Tongue (tissue), 2 donors: ENCODE results near the gene SUN1. TPM values are rescaled to one million over a fixed set of nuclear protein-coding genes. Genes with fewer than 3 reads are reported as not detected.

Experiments used
- DNase-seq: peaks from one replicate; pipeline ENCODE4 v3.0.0-alpha.2; 2015
- total RNA-seq: library from RNA; depleted of rRNA; stranded (reverse); fragments of >200 nt; gene quantifications from one replicate; pipeline ENCODE4 v1.2.3, GENCODE V29; 2014

The SUN1 gene
- total RNA-seq, 1 donor from 2014 or later, result 682 TPM

DNA sequence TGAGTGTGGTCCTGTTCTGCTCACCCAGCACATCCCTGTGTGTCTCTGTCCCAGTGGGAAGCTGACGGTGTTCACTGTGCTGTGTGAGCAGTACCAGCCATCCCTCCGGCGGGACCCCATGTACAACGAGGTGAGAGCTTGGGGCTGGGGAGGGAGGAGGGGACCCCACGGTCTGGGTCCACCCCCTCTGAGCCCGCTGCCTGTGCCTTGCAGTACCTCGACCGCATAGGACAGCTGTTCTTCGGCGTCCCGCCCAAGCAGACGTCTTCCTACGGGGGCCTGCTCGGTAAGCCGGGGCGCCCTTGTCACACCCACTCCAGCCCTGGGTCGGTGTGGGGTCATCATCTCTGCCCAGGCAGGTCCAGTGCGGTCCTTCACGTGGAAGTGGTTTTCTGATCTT lies 61.4 kb downstream of the SUN1 start:
- DNase-seq, result no peak

GRCh38 chr7:894164-894867 lies 62.0 kb downstream of the SUN1 start:
- DNase-seq, result no peak

DNA sequence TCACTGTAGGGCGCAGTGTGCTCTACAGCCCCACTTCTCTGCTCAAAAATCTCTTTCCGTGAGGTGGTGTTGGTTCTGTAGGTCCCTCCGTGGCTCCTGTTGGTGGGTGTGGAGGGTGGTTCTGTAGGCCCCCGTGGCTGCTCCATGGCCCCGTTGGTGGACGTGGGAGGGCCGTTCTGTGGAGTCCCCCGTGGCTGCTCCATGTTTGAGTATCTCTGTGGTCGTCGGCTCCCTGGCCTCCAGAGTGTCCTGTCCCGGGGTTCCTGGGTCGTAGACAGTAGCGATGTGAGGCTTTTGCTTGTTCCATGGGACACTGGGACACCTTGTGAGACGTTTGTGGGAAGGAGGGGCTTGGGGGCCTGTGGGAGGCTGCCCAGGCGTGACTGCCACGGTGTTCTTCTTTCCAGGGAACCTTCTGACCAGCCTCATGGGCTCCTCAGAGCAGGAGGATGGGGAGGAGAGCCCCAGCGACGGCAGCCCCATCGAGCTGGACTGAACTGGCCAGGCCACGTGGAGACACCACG lies 62.7 kb downstream of the SUN1 start:
- DNase-seq, result no peak

DNA sequence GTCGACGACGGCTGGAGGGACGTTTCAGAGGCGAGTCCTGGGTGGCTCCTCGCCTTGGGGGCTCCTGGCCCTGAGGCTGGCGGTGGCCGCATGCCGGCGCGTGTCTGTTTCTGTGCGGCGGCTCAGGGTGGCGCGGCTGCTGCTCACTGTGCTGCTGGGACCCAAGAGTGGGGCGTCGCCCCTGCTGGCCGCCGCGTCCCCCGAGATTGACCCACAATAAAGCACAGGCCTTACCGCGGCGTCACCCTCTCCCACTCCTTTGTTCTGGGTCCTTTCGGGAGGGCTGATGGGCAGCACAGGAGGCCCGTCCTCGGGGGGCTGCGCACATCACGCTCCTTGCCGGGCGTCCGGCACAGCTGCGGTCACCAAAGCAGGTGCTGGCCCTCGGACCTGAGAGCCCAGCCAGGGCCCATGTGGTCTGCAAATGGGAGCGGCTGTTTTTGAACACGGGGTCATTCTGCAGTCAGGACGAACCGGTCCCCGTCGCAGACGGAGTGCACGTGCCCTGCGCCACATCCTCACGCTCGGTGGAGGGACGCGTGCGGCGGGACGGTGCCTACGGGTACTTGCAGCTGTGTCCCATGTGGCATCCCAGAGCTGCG lies 63.3 kb downstream of the SUN1 start:
- DNase-seq, result no peak

DNA sequence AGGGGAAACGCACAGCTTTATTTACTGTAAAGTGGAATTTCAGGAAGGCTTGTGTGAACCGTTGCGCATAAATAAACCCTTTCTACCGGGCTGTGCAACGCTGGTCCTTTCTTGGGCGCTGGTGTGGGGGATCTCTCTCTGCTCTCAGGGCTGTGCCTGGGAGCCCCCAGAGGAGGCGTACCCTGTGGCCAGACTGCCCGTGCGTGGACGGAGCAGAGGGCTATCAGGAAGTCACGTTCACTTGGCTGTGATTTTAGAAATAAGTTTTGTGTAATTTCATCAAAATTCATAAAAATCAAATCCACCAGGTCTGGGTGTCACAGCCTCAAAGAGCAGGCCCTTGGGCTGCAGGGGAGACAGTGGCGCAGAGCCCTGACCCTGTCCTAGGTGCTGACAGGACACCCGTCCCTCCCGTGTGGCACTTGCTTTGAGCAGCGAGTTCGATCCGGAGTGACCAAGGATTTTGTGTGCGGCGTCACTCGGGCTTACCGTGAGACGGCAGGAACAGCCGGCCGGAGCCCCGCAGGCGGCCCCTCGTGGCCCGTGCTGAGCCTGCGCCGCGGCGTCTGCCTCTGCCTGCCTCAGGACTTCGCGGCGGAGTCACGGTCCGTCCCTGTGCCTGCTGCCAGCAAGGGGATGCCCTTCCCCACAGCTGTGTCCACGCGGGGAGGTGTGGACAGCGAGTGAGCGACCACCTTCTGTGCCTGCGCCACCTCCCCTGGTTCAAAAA lies 64.2 kb downstream of the SUN1 start:
- DNase-seq, result no peak

- DNase-seq, result no peak
Measured at GRCh38 chr7:897086-897485, 64.8 kb downstream of the SUN1 start.

GRCh38 chr7:897771-898376 lies 65.6 kb downstream of the SUN1 start:
- DNase-seq, result peak; percentile 65

DNA sequence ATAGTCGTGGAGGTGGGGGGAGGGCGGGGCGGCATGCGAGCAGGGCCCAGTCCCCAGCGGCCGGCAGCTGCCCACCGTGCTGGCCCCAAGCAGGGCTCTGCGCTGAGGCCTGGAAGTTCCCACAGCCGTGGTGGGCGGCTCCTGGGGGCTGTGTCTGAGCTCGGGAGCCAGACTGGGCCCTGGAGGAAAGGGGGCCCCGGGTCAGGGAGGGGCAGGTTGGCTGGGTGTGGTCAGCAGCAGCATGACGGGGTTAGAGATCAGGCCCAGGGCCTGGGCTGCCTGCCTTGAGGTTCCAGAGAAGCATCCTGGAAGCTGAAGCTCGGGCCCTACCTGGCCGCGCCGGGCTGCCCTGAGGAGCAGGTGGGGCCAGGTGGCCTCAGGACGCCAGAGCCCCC lies 66.2 kb downstream of the SUN1 start:
- no peak for DNase-seq

DNA sequence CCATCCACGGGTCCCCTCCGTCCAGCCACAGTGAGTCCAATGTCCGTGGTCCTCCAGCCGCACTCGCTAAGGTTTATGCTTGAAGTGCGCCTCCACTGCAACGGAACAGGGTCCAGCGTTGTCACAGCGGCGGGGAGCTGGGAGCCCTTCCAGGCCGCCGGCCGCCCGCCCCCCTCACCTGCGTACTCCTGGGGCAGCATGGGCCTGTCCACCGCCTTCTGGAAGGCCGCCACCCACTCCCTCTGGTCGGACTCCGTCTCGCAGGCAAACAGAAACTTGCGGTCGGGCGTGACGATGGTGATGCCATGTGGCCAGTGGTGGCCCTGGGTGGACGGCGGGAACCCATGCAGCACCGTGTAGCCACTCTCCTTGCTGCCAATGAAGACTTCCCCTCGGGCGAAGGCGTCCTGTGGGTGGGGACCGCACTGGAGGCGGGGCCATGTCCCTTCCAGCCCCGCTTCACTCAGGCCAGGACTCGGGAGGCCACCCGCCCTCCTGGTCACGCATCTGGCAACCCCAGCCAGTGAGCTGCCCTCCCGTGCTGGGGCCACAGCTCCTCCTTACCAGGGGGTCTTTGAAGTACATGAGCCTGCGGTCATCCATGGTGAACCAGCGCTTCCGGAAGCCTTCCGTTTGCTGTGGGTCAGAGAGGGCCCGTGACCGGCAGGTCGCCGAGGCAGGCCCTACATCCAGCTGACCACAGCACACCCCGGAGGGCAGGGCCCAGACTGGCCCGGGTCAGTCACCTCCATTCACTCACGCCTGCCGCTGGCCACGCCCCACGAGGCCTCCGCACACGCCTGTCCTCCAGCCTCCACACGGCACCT lies 66.8 kb downstream of the SUN1 start:
- no peak for DNase-seq

DNA sequence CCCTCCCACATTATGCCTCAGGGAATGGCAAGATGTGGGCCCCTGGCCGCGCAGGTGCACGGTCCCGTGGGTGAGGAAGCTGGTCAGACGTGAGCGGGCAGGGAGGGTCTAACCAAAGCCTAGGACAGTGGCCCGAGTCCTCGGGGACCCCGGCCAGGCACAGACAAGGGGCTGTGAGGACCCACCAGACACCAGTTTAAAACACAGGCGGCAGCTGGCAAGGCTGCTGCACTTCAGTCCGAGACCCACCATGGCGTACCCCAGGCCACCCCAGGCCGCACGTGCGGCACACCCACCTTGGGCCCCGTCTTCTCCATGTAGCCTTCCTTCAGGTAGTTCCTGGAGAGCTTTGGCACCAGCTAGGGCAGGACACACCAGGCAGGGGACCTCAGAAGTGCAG lies 67.5 kb downstream of the SUN1 start:
- DNase-seq, result no peak

DNA sequence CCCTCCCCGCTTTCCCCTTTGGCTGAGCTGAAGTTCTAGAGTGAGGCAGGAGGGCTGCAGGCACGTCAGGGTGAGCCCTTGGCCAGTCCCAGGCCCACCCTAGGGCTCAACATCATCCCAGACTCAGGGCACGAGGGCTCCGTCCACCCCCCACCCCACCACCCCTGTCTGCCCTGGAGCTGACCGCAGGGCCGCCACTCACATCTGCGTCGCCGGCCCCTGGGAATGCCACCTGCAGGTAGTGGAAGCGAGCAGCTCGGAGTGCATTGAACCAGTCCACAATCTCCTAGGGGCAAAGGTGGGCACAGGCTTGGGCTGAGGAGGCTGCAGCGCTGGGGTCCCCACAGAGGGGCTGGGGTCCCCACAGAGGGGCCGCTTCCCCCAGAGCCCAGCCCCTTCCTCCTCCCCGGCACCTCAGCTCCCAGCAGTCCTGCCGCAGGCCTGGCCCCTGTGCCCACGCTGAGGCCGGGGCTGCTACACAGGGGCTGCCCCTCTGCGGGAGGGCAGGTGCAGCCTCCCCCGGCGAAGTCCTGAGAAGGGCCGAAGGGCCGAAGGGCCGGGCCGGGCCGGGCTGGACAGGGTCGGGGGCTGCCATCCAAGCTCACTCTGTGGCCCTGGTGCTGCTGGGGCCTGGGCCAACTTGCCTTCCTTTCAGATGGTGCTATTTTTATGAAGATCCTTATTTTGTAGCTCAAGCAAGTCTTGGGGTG lies 68.2 kb downstream of the SUN1 start:
- no peak for DNase-seq

- no peak for DNase-seq
Measured at GRCh38 chr7:901041-901387, 68.7 kb downstream of the SUN1 start.

GRCh38 chr7:901388-902154 lies 69.3 kb downstream of the SUN1 start:
- peak; percentile 90 for DNase-seq

GRCh38 chr7:902996-903395 lies 70.7 kb downstream of the SUN1 start:
- no peak for DNase-seq

DNA sequence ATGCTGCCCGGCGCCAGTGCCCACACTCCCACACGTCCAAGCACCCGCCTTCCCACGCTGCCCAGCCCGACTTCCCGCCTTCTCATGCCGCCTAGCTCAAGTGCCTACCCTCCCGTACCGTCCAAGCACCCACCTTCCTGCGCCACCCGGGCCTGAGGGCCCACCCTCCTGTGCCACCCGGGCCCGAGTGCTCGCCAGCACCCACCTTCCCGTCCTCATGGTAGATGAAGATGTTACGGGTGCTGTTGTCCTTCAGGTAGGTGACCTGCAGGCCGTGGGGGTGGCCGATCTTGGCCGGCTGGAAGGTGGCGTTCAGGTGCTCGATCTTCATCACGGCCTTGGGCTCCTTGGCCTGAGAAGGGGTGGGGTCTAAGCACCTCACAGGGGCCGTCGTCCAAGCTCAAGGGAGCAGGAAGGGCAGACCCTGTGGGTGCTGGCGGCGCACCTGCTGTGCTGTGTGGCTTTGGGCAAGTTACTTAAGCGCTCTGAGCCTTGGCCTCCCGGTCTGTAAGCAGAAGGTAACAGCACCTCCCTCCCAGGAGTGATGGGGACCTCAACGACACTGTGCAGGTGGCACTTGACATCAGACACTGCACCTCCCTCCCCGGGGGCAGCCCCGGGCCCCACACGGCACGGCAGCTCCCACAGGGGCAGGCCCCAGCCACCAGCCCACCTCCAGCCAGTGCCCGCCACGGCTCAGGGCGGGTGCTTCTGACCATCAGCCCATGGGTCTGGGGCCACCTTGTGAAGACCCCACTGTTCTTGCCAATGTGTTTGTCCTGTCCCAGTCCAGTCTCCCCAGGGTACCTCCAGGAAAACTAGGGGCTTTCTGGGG lies 71.9 kb downstream of the SUN1 start:
- DNase-seq, result no peak

DNA sequence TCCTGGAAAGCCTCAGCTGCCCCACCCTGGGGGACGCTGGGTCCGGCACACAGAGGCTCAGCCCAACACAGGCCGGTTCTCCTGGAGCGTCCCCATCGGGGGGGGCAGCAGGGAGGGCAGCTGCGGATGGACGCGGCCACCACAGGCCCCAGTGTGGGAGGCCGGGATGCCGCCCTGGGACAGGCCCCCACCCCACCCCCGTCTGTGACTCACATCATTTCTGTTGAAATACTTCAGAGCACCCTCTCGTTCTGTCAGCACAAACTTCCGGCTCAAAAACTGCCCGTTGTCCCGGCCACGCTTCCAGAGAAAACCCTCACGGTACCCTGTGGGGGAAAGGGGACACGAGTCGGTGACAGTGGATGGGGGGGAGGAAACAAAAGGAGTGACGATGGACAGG lies 72.6 kb downstream of the SUN1 start:
- no peak for DNase-seq

DNA sequence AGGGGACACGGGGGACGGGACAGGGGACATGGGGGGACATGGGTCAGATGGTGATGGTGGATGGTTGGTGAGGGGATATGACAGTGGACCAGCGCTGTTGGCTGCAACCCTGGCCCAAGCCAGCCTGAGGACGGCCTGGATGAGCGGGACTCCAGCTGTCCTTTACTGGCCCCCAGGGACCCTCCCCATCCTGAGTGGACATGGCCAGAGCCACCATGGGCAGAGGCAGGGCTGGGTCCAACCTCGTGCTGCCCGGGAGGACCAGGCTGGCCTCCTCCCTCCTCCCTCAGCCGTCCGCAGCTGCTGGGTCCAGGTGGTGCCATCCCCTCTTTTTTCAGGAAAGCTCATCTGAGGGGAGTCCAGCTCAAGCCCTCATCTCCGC lies 74.5 kb downstream of the SUN1 start:
- DNase-seq, result no peak

DNA sequence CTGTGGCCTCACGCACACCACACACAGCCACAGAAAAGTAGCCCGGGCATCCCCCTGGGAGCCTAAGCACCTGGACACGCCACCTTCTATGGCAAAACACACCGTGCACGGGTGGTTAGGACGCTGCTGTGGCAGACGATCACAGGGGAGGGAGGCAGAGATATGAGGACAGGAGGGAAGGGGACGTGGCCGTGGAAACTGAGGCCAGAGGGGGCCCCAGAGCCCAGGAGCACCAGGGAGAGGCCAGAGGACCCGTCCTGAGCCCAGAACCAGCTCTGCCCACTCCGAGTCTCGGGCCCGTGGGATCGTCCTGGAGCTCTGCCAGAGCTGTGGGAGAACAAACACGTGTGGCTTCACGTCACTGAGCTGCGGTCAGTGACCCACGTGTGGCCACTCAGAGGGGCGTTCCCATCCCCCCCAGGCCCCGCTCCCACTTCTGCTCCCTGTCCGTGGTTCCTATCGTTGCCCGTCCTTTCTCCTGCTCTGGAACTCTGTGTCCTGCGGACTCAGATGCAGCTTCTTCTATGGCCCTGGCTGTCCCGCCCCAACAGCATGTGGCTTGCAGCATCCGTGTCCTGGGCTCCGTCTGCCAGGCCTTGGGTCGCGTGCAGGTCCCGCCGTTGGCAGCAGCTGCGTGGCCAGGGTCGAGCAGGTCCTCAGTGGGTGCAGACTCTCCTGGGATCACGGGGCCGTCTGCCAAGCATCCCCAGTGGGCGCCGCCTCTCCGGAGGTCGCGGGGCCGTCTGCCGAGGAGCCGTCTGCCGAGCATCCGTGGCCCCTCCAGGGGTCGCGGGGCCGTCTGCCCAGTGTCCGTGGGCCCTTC lies 75.1 kb downstream of the SUN1 start:
- DNase-seq, result no peak

- DNase-seq, result no peak
Measured at GRCh38 chr7:908159-908581, 75.9 kb downstream of the SUN1 start.
